ENCODE results near the gene SEMA4D.
A peak's percentile ranks its signal among the peaks of the same experiment; 100 is the strongest.
"Not testable (repeated sequence)": the region's sequence is repeated elsewhere in the genome, so short reads cannot be mapped to it uniquely, and the experiment has no call there.

The SEMA4D gene

GRCh38 chr9:89375191-89375760, 122.6 kb downstream of the SEMA4D start:
- no peak for DNase-seq (ENCODE audit: low read depth, low spot score)
- TF ChIP-seq CTCF (IDR thresholded peaks at IDR 0.05; ENCODE audit: low read depth, low read length) = no peak
- in situ Hi-C loops (cut with HindIII; ENCODE audit: low sequenced_read_pairs) = no loop called here
- H3K4me3 ChIP-seq (ENCODE audit: low read depth, low read length) = no peak overlapping the region

DNA sequence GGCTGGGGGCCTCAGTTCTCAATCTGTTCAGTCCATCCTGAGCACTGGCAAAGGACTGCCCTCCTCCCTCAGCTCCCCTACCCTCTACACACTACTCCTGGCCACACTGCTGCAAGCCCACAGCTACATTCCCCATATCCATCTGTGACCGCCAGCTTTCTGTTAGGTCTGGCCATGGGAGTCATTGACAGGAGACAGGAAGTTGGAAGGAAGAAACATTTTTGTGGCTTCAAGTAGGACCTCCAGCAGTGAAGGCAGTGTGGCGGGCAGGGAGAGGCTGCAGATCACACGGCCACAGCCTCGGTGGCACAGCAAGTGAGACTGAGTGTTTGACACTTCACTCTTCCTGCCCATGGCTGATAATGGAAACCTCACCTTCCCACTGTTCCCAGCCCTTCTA, 123.7 kb downstream of the SEMA4D start:
- in situ Hi-C loops (cut with HindIII; ENCODE audit: low sequenced_read_pairs) = no loop called here
- no peak overlapping the region for H3K4me3 ChIP-seq (ENCODE audit: low read depth, low read length)
- no peak for TF ChIP-seq CTCF (IDR thresholded peaks at IDR 0.05; ENCODE audit: low read depth, low read length)
- DNase-seq (ENCODE audit: low read depth, low spot score) = peak; percentile 39

DNA sequence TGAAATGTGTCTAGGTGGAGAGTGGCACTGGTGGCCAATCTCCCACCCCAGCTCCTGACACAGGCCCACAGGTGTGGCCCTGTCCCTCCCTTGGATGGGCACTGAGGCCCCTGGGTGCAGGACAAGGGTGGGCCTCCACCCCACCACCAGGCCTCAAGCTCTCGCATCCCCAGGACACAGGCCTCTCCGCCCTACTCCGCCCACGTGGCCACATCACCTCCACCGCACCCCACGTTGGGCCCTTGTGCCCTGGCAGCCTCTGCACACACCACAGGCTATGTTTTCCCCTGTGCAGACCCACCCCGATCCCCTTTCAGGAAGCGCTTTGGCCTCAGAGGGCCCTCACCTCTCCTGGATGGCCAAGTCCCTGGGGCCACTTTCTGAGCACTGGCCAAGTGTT, 124.9 kb downstream of the SEMA4D start:
- DNase-seq (ENCODE audit: low read depth, low spot score) = no peak
- no peak overlapping the region for H3K4me3 ChIP-seq (ENCODE audit: low read depth, low read length)
- TF ChIP-seq CTCF (IDR thresholded peaks at IDR 0.05; ENCODE audit: low read depth, low read length) = no peak
- in situ Hi-C loops (cut with HindIII; ENCODE audit: low sequenced_read_pairs) = no loop called here

- no peak for TF ChIP-seq CTCF (IDR thresholded peaks at IDR 0.05; ENCODE audit: low read depth, low read length)
- in situ Hi-C loops (cut with HindIII; ENCODE audit: low sequenced_read_pairs) = no loop called here
- DNase-seq (ENCODE audit: low read depth, low spot score) = no peak
- H3K4me3 ChIP-seq (ENCODE audit: low read depth, low read length) = no peak overlapping the region
Observed at GRCh38 chr9:89372230-89372816, 125.6 kb downstream of the SEMA4D start.

DNA sequence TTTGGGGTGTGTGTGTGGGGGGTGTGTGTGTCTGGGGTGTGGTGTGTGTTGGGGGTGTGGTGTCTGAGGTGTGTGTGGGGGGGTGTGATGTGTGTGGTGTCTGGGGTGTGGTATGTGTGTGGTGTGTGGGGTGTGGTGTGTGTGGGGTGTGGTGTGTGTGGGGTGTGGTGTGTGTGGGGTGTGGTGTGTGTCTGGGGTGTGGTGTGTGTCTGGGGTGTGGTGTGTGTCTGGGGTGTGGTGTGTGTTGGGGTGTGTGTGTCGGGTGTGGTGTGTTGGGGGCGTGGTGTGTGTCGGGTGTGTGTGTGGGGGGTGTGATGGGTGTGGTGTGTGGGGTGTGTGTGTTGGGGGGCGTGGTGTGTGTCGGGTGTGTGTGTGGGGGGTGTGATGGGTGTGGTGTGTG, 126.1 kb downstream of the SEMA4D start:
- in situ Hi-C loops (cut with HindIII; ENCODE audit: low sequenced_read_pairs); DNase-seq (ENCODE audit: low read depth, low spot score); H3K4me3 ChIP-seq (ENCODE audit: low read depth, low read length): not testable (repeated sequence)

DNA sequence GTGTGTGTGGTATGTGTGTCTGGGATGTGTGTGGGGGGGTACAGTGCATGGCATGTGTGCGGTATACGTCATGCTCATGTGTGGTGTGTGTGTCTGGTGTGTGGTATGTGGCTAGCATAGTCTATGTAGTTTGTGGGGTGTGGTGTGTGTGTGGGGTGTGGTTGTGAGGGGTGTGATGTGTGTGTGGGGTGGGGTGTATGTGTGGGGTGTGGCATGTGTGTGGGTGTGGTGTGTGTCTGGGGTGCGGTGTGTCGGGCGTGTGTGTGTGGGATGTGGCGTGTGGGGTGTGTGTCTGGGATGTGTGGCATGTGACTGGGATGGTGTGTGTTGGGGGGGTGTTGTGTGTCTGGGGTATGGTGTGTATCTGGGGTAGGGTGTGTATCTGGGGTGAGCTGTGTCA, 127.3 kb downstream of the SEMA4D start:
- DNase-seq (ENCODE audit: low read depth, low spot score) = no peak
- no peak for TF ChIP-seq CTCF (IDR thresholded peaks at IDR 0.05; ENCODE audit: low read depth, low read length)
- in situ Hi-C loops (cut with HindIII; ENCODE audit: low sequenced_read_pairs) = no loop called here
- no peak overlapping the region for H3K4me3 ChIP-seq (ENCODE audit: low read depth, low read length)

GRCh38 chr9:89368978-89369377, 128.9 kb downstream of the SEMA4D start:
- TF ChIP-seq CTCF (IDR thresholded peaks at IDR 0.05; ENCODE audit: low read depth, low read length) = no peak
- in situ Hi-C loops (cut with HindIII; ENCODE audit: low sequenced_read_pairs) = no loop called here
- H3K4me3 ChIP-seq (ENCODE audit: low read depth, low read length) = no peak overlapping the region
- DNase-seq (ENCODE audit: low read depth, low spot score) = no peak

Measured in astrocyte of the spinal cord (primary cell).